Neural cell (in vitro differentiated cells): ENCODE results near the gene SLC24A5.

Experiments used
- EP300 ChIP-seq: fragments of 450-650 bp; conservative IDR thresholded peaks from 2 replicates; pipeline ENCODE4 v1.6.1; 2014; ENCODE audit warnings: antibody characterized with exemption, mild to moderate bottlenecking, moderate library complexity; ENCODE audit not compliant: poor library complexity, severe bottlenecking
- EZH2 ChIP-seq: fragments of 200-600, 300-800 bp; shearing (Covaris generic), sonication (generic); IDR thresholded peaks from 2 replicates; pipeline ENCODE4 v1.6.1; 2014; ENCODE audit warnings: antibody characterized with exemption, low read length, borderline replicate concordance, mild to moderate bottlenecking; ENCODE audit not compliant: insufficient read depth, poor library complexity, severe bottlenecking
- MXI1 ChIP-seq: fragments of 450-650 bp; conservative IDR thresholded peaks from 2 replicates; pipeline ENCODE4 v1.6.1; 2014; ENCODE audit warnings: antibody characterized with exemption, mild to moderate bottlenecking; ENCODE audit not compliant: poor library complexity, severe bottlenecking
- POLR2AphosphoS5 ChIP-seq: IDR thresholded peaks from 2 replicates; pipeline ENCODE4 v1.6.1; 2012
- RAD21 ChIP-seq: fragments of 450-650 bp; conservative IDR thresholded peaks from 2 replicates; pipeline ENCODE4 v1.6.1; 2014; ENCODE audit warnings: antibody characterized with exemption, mild to moderate bottlenecking, moderate library complexity
- SMC3 ChIP-seq: fragments of 450-650 bp; conservative IDR thresholded peaks from 2 replicates; pipeline ENCODE4 v1.6.1; 2014; ENCODE audit warnings: antibody characterized with exemption, mild to moderate bottlenecking, moderate library complexity; ENCODE audit not compliant: poor library complexity
- TAF1 ChIP-seq: IDR thresholded peaks from 2 replicates; pipeline ENCODE4 v1.6.1; 2012; ENCODE audit warnings: low read depth
- TF ChIP-seq, protein P1 (sequence below): fragments of 450-650 bp; IDR thresholded peaks from 2 replicates; pipeline ENCODE4 v1.5.1; 2014; ENCODE audit warnings: antibody characterized with exemption, mild to moderate bottlenecking, moderate library complexity; ENCODE audit not compliant: poor library complexity, severe bottlenecking
- TF ChIP-seq, protein P2 (sequence below): IDR thresholded peaks from 2 replicates; pipeline ENCODE4 v1.6.1; 2012; ENCODE audit warnings: borderline replicate concordance

DNA sequence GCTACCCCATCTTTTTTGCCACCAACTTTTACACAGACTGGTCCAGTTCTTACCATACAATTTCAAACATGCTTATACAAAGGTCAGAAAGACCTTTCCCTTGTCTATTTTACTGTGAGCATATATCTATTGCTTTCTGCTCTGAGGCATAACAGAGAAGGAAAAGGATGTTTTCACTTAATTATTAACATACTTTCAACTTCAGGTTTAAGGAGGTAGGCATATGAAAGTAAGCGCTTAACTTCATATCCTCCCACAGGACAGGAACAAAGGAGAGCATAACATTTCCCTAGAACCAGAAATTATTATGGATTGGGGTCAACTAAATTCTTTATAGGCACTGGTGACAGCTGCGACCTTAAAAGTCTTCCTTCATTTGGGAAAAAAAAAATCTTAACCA lies 56.2 kb downstream of the SLC24A5 start:
- no peak for TF ChIP-seq POLR2AphosphoS5
- no peak for TF ChIP-seq TAF1
- TF ChIP-seq, protein P1, sequence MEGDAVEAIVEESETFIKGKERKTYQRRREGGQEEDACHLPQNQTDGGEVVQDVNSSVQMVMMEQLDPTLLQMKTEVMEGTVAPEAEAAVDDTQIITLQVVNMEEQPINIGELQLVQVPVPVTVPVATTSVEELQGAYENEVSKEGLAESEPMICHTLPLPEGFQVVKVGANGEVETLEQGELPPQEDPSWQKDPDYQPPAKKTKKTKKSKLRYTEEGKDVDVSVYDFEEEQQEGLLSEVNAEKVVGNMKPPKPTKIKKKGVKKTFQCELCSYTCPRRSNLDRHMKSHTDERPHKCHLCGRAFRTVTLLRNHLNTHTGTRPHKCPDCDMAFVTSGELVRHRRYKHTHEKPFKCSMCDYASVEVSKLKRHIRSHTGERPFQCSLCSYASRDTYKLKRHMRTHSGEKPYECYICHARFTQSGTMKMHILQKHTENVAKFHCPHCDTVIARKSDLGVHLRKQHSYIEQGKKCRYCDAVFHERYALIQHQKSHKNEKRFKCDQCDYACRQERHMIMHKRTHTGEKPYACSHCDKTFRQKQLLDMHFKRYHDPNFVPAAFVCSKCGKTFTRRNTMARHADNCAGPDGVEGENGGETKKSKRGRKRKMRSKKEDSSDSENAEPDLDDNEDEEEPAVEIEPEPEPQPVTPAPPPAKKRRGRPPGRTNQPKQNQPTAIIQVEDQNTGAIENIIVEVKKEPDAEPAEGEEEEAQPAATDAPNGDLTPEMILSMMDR, result no peak
- no peak for TF ChIP-seq EZH2
- TF ChIP-seq EP300, result no peak
- TF ChIP-seq MXI1, result no peak
- no peak for TF ChIP-seq SMC3
- TF ChIP-seq, protein P2, sequence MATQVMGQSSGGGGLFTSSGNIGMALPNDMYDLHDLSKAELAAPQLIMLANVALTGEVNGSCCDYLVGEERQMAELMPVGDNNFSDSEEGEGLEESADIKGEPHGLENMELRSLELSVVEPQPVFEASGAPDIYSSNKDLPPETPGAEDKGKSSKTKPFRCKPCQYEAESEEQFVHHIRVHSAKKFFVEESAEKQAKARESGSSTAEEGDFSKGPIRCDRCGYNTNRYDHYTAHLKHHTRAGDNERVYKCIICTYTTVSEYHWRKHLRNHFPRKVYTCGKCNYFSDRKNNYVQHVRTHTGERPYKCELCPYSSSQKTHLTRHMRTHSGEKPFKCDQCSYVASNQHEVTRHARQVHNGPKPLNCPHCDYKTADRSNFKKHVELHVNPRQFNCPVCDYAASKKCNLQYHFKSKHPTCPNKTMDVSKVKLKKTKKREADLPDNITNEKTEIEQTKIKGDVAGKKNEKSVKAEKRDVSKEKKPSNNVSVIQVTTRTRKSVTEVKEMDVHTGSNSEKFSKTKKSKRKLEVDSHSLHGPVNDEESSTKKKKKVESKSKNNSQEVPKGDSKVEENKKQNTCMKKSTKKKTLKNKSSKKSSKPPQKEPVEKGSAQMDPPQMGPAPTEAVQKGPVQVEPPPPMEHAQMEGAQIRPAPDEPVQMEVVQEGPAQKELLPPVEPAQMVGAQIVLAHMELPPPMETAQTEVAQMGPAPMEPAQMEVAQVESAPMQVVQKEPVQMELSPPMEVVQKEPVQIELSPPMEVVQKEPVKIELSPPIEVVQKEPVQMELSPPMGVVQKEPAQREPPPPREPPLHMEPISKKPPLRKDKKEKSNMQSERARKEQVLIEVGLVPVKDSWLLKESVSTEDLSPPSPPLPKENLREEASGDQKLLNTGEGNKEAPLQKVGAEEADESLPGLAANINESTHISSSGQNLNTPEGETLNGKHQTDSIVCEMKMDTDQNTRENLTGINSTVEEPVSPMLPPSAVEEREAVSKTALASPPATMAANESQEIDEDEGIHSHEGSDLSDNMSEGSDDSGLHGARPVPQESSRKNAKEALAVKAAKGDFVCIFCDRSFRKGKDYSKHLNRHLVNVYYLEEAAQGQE, result no peak
- TF ChIP-seq RAD21, result no peak
